Measurements from ENCODE around the gene IL34.

- TF ChIP-seq, protein P1, sequence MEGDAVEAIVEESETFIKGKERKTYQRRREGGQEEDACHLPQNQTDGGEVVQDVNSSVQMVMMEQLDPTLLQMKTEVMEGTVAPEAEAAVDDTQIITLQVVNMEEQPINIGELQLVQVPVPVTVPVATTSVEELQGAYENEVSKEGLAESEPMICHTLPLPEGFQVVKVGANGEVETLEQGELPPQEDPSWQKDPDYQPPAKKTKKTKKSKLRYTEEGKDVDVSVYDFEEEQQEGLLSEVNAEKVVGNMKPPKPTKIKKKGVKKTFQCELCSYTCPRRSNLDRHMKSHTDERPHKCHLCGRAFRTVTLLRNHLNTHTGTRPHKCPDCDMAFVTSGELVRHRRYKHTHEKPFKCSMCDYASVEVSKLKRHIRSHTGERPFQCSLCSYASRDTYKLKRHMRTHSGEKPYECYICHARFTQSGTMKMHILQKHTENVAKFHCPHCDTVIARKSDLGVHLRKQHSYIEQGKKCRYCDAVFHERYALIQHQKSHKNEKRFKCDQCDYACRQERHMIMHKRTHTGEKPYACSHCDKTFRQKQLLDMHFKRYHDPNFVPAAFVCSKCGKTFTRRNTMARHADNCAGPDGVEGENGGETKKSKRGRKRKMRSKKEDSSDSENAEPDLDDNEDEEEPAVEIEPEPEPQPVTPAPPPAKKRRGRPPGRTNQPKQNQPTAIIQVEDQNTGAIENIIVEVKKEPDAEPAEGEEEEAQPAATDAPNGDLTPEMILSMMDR (IDR thresholded peaks at IDR 0.05; ENCODE audit: insufficient read depth, low read length): no peak
- TF ChIP-seq REST (IDR thresholded peaks at IDR 0.05; ENCODE audit: insufficient replicate concordance, low read depth) (no peak), POLR2AphosphoS5 (IDR thresholded peaks at IDR 0.05; ENCODE audit: low read depth) (no peak), GABPA (IDR thresholded peaks at IDR 0.05; ENCODE audit: low read depth) (no peak)
Observed at GRCh38 chr16:70699696-70700095, 53.3 kb downstream of the IL34 start.

Measured in HL-60 (cell line).